ENCODE measurements around the gene CHAD.
"Not testable (repeated sequence)": the region's sequence is repeated elsewhere in the genome, so short reads cannot be mapped to it uniquely, and the experiment has no call there.

CHAD gene

DNA sequence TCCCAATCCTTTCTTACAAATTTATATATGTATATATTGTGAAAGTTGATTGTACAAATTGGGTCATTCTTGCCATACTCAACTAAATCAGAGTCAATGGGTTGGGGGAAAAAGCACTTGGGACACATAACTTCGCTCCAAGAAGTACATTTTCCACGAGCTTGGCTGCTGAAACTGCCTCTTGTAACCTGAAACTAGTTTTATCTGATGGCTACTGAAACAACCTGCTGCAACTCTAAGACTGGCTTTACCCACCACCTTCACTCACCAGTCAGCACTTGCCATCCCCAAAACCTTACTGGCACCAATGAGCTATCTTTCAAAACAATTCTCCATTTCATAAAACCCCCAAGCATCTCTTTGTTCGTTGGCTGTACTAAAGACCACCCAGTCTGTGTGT lies 25.1 kb upstream of the CHAD start:
- DNase-seq (ENCODE audit: low read depth) = no peak

DNA sequence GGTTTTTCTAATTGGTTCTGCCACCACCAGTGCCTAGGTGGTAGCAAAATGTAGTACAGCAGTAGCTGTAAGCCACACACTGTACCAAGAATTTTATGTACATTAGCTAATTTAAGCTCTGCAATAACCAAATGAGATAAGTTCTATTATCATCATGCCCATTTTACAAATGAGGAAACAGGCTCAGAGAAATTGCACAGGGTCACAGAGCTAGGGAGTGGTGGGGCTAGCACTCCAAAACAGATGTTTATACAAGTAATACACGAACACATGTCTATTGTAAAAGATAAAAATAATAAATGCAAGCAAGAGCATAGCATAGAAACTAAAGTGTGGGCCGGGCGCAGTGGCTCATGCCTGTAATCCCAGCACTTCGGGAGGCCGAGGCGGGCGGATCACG lies 23.5 kb upstream of the CHAD start:
- no peak for DNase-seq (ENCODE audit: low read depth)

GRCh38 chr17:50491505-50491904 lies 22.8 kb upstream of the CHAD start:
- no peak for DNase-seq (ENCODE audit: low read depth)

DNA sequence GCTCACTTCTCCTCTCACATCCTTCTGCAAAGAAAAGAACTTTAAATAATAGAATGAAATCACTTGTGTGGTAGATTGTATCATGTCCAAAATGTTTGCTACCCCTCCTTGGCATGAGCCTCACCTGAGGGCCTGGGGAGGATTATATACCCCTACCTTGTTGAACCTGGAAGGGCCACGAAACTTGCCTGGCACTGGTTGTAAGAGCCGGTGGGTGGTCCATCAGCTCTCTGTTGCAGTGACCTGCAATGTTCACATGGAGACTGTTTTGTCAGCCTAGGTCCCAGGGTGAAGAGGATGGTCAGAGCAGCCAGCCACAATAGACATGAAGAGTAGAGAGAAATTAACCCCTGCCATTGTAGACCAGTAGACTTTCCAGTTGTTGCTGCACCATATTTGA lies 20.2 kb upstream of the CHAD start:
- DNase-seq (ENCODE audit: low read depth) = no peak

DNA sequence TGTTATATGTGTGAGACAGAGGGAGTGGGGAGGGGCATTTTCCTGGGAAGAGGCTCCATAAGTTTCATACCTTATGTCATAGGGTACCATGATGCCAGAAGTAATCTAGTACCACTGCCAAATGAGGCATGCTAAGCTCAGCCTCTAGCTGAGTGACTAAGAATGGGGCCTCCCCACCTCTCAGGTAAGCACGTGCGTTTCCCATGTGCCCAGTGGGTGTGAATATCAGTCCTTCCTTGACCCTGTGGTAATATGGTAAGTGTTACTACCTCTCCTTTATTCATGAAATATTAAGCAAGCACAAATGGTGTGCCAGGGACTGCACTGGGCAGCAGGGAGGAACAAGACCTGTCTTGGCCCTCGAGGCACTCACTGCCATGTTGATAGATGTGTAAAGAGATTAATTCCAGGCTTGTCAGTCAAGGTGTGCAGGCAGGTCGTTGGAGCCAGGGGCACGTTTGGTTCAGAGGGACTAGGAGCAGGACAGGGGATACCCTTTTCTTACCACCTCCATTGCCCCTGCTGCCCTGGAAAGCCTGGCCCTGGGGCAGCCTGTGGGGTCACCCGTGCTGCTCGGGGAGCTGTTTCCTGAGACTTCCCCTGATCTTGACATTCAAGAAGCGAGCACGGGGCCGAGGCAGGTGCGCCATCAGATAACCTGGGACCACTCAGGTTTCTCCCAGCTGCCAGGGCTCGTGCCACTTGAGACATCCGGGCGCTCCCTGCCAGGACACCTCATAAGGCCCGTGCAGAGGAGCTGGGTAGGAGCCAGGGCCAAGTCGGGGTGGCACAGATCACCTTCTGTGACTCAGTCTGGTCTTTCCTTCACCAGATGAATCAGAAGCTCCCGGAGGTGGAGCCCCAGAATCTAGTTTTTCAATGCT lies 18.8 kb upstream of the CHAD start:
- no peak for DNase-seq (ENCODE audit: low read depth)

- no peak for DNase-seq (ENCODE audit: low read depth)
These were observed 15.9 kb upstream of the CHAD start for GRCh38 chr17:50484386-50485155.

DNA sequence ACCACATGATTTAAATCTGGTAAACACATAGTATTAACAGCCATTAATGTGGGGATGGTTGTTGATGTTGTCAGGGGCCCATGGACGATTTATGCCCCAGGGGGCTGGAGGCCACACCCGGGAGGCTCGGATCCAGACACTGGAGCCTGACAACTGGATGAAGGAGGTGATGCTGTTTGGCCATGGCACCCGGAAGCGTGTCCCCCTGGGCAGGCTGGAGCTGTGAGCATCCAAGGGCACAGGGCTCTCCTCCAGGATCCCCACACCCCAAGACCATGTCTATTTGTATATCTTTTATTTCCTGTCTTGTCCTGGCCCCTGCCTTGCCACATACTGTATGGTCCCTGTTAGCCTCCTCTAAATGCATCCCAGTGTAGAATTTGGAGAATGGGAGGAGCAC lies 14.6 kb upstream of the CHAD start:
- DNase-seq (ENCODE audit: low read depth) = no peak

- peak; percentile 97 for DNase-seq (ENCODE audit: low read depth)
These were observed 13.8 kb upstream of the CHAD start for GRCh38 chr17:50482516-50482915.

DNA sequence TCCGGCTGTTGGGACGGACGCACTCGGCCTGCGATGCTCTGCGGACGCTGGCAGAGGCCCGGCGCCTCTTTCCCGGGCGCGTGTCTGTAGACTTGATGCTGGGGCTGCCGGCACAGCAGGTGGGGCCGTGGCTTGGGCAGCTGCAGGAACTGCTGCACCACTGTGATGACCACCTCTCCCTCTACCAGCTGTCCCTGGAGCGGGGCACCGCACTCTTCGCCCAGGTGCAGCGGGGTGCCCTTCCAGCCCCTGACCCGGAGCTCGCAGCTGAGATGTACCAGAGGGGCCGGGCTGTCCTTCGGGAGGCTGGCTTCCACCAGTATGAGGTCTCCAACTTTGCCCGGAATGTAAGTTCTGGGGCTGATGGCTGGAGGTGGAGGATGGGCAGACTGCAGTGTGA lies 13.4 kb upstream of the CHAD start:
- DNase-seq (ENCODE audit: low read depth) = no peak

DNA sequence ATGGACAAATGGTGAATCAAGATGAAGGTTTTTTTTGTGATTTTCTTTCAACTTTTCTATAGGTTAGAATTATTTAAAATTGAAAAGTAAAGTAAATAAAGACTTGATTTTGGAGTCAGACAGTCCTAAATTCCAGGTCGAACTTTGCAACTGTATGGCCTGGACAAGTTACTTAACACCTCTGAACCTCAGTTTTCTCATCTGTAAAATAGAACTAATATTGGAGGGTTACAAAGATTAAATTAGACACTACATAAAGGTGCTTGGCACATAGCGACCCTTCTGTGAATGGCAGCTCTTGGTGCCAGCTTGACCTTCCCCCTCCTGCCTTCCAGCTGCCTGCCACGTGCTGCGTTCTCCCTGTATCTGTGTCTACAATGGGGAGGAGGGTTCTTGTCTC lies 13.0 kb upstream of the CHAD start:
- no peak for DNase-seq (ENCODE audit: low read depth)

- DNase-seq (ENCODE audit: low read depth) = no peak
These were observed 12.3 kb upstream of the CHAD start for GRCh38 chr17:50480854-50481490.

GRCh38 chr17:50480142-50480764 lies 11.6 kb upstream of the CHAD start:
- DNase-seq (ENCODE audit: low read depth) = no peak

DNA sequence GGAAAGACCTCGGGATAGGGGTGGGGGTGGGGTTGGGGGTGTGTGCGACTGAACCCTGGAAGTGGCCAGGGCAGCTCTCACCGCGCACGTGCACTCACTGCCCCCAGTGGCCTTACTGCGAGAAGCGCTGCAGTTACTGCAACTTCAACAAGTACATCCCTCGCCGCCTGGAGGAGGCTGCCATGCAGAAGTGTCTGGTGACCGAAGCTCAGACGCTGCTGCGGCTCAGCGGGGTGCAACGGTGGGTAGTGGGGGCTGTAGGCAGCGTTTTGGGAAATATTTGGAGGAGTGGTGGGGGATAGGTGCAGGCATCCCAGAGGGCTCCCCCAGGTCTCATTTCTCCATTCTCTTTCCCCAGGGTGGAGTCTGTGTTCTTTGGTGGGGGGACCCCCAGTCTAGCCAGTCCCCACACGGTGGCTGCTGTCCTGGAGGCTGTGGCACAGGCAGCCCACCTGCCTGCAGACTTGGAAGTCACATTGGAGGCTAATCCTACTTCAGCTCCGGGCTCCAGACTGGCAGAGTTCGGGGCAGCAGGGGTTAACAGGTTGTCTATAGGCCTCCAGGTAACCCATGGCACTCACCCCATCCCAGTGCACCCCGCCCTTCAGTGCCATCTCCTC lies 11.0 kb upstream of the CHAD start:
- peak; percentile 80 for DNase-seq (ENCODE audit: low read depth)

GRCh38 chr17:50478391-50479381 lies 10.0 kb upstream of the CHAD start, which contains the start of gene RSAD1:
RSAD1 (plus strand) TSS chr17:50478860; CDS start chr17:50478885, 25 bp downstream.
- DNase-seq (ENCODE audit: low read depth) = peak; percentile 81

DNA sequence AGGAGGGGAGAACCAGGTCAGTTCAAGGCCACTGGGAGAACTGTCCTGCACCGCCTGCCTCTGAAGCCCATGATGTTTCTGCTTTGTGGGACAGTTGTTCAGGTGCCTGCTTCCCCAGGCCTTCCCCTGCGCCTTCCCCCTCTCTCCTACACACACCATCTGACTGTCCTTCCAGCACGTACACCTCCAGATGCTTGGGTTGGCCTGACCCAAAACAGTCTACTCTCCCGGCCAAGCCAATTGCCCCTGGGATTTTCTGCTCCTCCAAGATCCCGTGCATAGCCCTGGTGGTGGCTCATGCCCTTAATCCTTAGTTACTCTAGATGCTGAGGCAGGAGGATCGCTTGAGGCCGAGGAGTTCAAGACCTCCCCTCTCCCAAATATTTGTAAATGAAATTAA lies 9.3 kb upstream of the CHAD start:
- no peak for DNase-seq (ENCODE audit: low read depth)

DNA sequence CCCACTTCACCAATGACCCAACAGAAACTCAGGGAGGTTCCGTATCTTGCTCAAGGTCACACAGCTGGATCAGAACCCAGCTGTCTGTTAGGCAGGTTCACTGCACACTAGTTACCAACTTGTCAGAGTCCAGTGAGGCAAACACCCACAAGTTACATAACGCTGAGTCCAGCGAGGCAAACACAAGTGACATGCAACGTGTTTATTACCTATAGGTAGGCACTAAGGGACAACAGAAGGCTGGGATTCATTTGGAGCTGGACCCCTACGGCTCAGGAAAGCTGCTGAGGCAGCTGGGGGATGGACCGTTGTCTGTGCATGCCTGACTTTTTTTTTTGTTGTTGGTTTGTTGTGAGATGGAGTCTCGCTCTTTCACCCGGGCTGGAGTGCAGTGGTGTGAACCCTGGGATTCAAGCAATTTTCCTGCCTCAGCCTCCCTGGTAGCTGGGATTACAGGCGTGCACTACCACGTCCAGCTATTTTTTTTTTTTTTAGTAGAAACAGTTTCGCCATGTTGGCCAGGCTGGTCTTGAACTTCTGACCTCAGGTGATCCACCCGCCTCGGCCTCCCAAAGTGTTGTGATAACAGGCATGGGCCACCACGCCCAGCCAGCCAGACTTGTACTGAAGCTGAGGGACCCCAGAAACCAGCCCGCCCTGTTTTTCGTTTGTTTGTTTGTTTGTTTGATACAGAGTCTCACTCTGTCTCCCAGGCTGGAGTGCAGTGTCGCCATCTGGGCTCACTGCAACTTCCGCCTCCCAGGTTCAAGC lies 8.1 kb upstream of the CHAD start:
- DNase-seq (ENCODE audit: low read depth) = no peak

GRCh38 chr17:50475775-50476544 lies 7.3 kb upstream of the CHAD start:
- DNase-seq (ENCODE audit: low read depth) = not testable (repeated sequence)

- no peak for DNase-seq (ENCODE audit: low read depth)
These were observed 6.7 kb upstream of the CHAD start for GRCh38 chr17:50475362-50475761.

DNA sequence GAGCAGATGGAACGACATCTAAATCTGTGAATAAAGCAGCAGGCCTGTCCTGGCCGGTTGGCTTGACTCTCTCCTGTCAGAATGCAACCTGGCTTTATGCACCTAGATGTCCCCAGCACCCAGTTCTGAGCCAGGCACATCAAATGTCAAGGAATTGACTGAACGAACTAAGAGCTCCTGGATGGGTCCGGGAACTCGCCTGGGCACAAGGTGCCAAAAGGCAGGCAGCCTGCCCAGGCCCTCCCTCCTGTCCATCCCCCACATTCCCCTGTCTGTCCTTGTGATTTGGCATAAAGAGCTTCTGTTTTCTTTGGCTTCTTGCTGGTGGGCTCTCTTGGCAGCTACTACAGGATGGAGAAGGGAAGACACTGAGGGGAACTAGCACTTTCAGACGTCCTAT lies 5.8 kb upstream of the CHAD start:
- no peak for DNase-seq (ENCODE audit: low read depth)
